ENCODE results near the gene IGF2BP2. TPM values are rescaled to one million over a fixed set of nuclear protein-coding genes. Genes with fewer than 3 reads are reported as not detected.

IGF2BP2 gene
- polyA plus RNA-seq, 1 experiment = 9.9 TPM

DNA sequence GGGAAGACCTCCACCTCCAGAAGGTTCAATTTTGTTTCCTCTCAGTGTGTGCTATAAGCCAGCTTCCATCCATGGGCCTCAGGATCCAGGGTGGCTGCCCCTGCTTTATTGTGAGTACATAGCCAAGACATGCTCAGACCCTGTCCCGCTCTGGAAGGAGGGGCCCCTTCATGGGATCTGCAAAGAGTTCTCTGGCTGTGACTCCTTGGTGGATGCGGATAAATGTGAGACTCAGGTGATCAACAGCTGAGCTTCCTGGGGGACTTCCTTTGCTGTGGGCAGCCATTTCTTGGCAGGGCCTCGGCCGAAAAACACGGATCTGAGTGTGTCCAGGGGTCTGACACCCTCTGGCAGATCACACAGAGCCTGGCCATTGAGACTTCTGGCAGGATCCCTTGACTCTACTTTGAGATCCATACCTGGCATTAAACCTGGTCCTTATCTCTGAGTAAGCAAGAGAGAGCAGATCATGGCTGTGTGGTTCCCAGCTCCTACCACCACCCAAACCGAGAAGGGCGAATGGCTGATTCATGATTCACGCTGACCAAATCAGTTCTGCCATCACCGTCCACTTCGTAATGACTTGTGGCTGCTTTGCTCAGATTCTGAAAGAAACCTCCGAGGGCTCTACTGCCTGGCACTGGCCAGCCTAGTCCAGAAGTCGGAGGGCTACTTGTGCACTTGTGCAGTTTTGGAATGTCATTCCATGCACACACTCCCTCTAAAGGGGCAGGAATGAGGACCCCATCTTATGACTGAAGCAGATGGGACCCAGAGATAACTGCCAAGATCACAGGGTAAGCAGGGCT lies 170.7 kb downstream of the IGF2BP2 start:
- H3K4me3 ChIP-seq (ENCODE audit: low read depth, low read length) = no peak overlapping the region
- CTCF ChIA-PET = interaction anchor here (0.6 kb wide), 1 partner anchor 112 kb away, joined by 3 read pairs; no protein-coding TSS in a partner anchor
- no peak overlapping the region for H3K27ac ChIP-seq (ENCODE audit: low read depth, low read length)
- DNase-seq (ENCODE audit: low read depth, low spot score) = no peak
- H3K9me3 ChIP-seq (ENCODE audit: control insufficient read depth, insufficient read depth, low read length) = no peaks in the 10 kb centered on the region
- H3K27me3 ChIP-seq (ENCODE audit: control insufficient read depth, insufficient read depth, low read length) = no peaks in the 10 kb centered on the region
- POLR2A ChIA-PET = no interaction called here
- TF ChIP-seq, protein P1, sequence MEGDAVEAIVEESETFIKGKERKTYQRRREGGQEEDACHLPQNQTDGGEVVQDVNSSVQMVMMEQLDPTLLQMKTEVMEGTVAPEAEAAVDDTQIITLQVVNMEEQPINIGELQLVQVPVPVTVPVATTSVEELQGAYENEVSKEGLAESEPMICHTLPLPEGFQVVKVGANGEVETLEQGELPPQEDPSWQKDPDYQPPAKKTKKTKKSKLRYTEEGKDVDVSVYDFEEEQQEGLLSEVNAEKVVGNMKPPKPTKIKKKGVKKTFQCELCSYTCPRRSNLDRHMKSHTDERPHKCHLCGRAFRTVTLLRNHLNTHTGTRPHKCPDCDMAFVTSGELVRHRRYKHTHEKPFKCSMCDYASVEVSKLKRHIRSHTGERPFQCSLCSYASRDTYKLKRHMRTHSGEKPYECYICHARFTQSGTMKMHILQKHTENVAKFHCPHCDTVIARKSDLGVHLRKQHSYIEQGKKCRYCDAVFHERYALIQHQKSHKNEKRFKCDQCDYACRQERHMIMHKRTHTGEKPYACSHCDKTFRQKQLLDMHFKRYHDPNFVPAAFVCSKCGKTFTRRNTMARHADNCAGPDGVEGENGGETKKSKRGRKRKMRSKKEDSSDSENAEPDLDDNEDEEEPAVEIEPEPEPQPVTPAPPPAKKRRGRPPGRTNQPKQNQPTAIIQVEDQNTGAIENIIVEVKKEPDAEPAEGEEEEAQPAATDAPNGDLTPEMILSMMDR (IDR thresholded peaks at IDR 0.05; ENCODE audit: low read depth, low read length) = no peak

- Histone ChIP-seq H3K4me3 (ENCODE audit: low read depth, low read length) (no peak overlapping the region), H3K27ac (ENCODE audit: low read depth, low read length) (no peak overlapping the region), H3K9me3 (ENCODE audit: control insufficient read depth, insufficient read depth, low read length) (no peaks in the 10 kb centered on the region), H3K27me3 (ENCODE audit: control insufficient read depth, insufficient read depth, low read length) (no peaks in the 10 kb centered on the region)
- ChIA-PET POLR2A (no interaction called here), CTCF (interaction anchor here (0.6 to 3.6 kb wide), 2 partner anchors 9 to 291 kb away, joined by 3 to 18 read pairs; no protein-coding TSS in a partner anchor)
- DNase-seq (ENCODE audit: low read depth, low spot score) = no peak
- TF ChIP-seq, protein P1 (IDR thresholded peaks at IDR 0.05; ENCODE audit: low read depth, low read length) = no peak
Measured at GRCh38 chr3:185651971-185652370, 172.9 kb downstream of the IGF2BP2 start.

GRCh38 chr3:185649414-185649813 lies 175.4 kb downstream of the IGF2BP2 start:
- Histone ChIP-seq H3K27me3 (ENCODE audit: control insufficient read depth, insufficient read depth, low read length) (no peaks in the 10 kb centered on the region), H3K27ac (ENCODE audit: low read depth, low read length) (no peak overlapping the region), H3K9me3 (ENCODE audit: control insufficient read depth, insufficient read depth, low read length) (no peaks in the 10 kb centered on the region), H3K4me3 (ENCODE audit: low read depth, low read length) (no peak overlapping the region)
- DNase-seq (ENCODE audit: low read depth, low spot score) = no peak
- TF ChIP-seq, protein P1 (IDR thresholded peaks at IDR 0.05; ENCODE audit: low read depth, low read length) = no peak
- ChIA-PET CTCF (interaction anchor here (0.7 to 3.6 kb wide), 3 partner anchors 11 to 1290 kb away, joined by 3 to 18 read pairs (median 7); no protein-coding TSS in a partner anchor), POLR2A (interaction anchor here (1.0 kb wide), 1 partner anchor 11 kb away, joined by 5 read pairs; no protein-coding TSS in a partner anchor)

DNA sequence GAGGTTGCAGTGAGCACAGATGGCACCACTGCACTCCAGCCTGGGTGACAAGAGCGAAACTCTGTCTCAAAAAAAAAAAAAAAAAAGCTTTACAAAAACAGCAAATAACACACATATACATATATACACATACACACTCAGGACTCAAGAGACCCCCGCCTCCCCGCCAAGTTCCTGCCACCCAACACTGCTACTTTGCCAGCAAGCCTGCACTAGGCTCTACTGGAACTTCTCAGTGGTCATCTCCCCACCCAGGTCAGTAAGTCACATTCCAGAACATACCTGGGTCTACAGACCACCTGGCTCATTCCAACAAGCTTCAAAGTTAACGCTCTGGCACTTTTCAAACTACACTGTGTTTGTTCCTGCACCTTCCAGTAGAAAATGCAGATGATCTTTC lies 176.4 kb downstream of the IGF2BP2 start:
- no peak for DNase-seq (ENCODE audit: low read depth, low spot score)
- no peaks in the 10 kb centered on the region for H3K27me3 ChIP-seq (ENCODE audit: control insufficient read depth, insufficient read depth, low read length)
- no peak overlapping the region for H3K27ac ChIP-seq (ENCODE audit: low read depth, low read length)

More for the DNA sequence above, 176.4 kb downstream of the IGF2BP2 start:
- Histone ChIP-seq H3K4me3 (ENCODE audit: low read depth, low read length) (no peak overlapping the region), H3K9me3 (ENCODE audit: control insufficient read depth, insufficient read depth, low read length) (no peaks in the 10 kb centered on the region)
- TF ChIP-seq, protein P1 (IDR thresholded peaks at IDR 0.05; ENCODE audit: low read depth, low read length) = no peak
- POLR2A ChIA-PET = interaction anchor here (0.7 kb wide), 1 partner anchor 805 kb away, joined by 3 read pairs; no protein-coding TSS in a partner anchor
- CTCF ChIA-PET = interaction anchor here (1.4 to 2.6 kb wide), 2 partner anchors 12 to 295 kb away, joined by 7 to 13 read pairs; no protein-coding TSS in a partner anchor

All from AG04450 (cell line).